Fibroblast of mammary gland (primary cell): ENCODE results near the gene DIDO1.
A peak's percentile ranks its signal among the peaks of the same experiment; 100 is the strongest.

Source experiments
- DNase-seq: peaks from one replicate; pipeline ENCODE4 v3.0.0-alpha.2; 2010; ENCODE audit warnings: low read depth
- H3K4me3 ChIP-seq: 2 replicates; pipeline ENCODE4 v1.5.1; 2011; ENCODE audit warnings: low read depth, mild to moderate bottlenecking, low read length, moderate library complexity; ENCODE audit not compliant: control insufficient read depth
- CTCF ChIP-seq: conservative IDR thresholded peaks from 2 replicates; pipeline ENCODE4 v1.5.1; 2011; ENCODE audit warnings: low read depth, low read length, inconsistent platforms; ENCODE audit not compliant: control insufficient read depth, insufficient read depth

Gene DIDO1

GRCh38 chr20:62957136-62958117 lies 31.1 kb upstream of the DIDO1 start:
- H3K4me3 ChIP-seq: no peak overlapping the region
- no peak for DNase-seq
- TF ChIP-seq CTCF: no peak

GRCh38 chr20:62956387-62957135 lies 30.3 kb upstream of the DIDO1 start:
- DNase-seq: no peak
- TF ChIP-seq CTCF: no peak
- no peak overlapping the region for H3K4me3 ChIP-seq

- TF ChIP-seq CTCF: no peak
- no peak overlapping the region for H3K4me3 ChIP-seq
- DNase-seq: no peak
Measured at GRCh38 chr20:62955519-62956386, 29.4 kb upstream of the DIDO1 start.

- no peak for TF ChIP-seq CTCF
- H3K4me3 ChIP-seq: peak overlapping the region; percentile 52
- peak; percentile 81 for DNase-seq
Measured at GRCh38 chr20:62953839-62954703, 27.8 kb upstream of the DIDO1 start.

GRCh38 chr20:62952968-62953838 lies 26.9 kb upstream of the DIDO1 start:
- TF ChIP-seq CTCF: no peak
- H3K4me3 ChIP-seq: peak overlapping the region; percentile 52
- DNase-seq: no peak
